ENCODE data around the gene TYW1B. TPM values are rescaled to one million over a fixed set of nuclear protein-coding genes. Genes with fewer than 3 reads are reported as not detected.

The TYW1B gene
- total and polyA plus RNA-seq, 4 donors = 1.4 to 4.8 (median 3.7) TPM

DNA sequence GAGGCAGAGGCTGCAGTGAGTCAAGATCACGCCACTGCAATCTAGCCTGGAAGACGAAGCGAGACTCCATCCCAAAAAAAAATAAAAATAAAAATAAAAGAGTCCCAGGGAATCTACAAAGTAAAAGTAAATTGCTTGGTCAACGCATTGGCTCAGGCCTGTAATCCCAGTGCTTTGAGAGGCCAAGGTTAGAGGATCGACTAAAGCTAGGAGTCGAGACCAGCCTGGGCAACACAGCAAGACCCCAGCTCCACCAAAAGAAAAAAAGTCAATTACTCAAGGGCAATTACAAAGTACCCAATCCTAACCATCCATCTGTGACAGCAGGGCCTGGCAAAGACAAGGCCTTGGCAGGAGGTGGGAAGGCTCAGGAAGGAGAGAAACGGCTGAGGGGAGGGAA is 288.3 kb downstream of the TYW1B start:
- H3K4me3 ChIP-seq (ENCODE audit: low read depth in 1 of 3, low read length in 3 of 3) = no peak overlapping the region
- WGBS = 90% methylated on average over 7 of the region's 7 CpGs
- DNase-seq (ENCODE audit: low spot score) = no peak
- no peak overlapping the region for H3K9ac ChIP-seq (ENCODE audit: low read depth in 1 of 2, low read length in 2 of 2)
- no peak overlapping the region for H3K27ac ChIP-seq (ENCODE audit: low read depth in 1 of 2, low read length in 2 of 2)
- H3K9me3 ChIP-seq (ENCODE audit: control insufficient read depth in 4 of 4, low read length in 3 of 4) = no peaks in the 10 kb centered on the region
- TF ChIP-seq, protein P1, sequence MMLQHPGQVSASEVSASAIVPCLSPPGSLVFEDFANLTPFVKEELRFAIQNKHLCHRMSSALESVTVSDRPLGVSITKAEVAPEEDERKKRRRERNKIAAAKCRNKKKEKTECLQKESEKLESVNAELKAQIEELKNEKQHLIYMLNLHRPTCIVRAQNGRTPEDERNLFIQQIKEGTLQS (IDR thresholded peaks at IDR 0.05) = no peak
- TF ChIP-seq JUND (IDR thresholded peaks at IDR 0.05) (no peak), GABPA (IDR thresholded peaks at IDR 0.05 in 1 of 2, conservative IDR thresholded peaks at IDR 0.05 in 1 of 2) (no peak), FOXA1 (IDR thresholded peaks at IDR 0.05) (no peak), RXRA (IDR thresholded peaks at IDR 0.05) (no peak), EGR1 (IDR thresholded peaks at IDR 0.05; ENCODE audit: low read depth in 2 of 2) (no peak), FOXA2 (IDR thresholded peaks at IDR 0.05) (no peak)
- TF ChIP-seq, protein P2, sequence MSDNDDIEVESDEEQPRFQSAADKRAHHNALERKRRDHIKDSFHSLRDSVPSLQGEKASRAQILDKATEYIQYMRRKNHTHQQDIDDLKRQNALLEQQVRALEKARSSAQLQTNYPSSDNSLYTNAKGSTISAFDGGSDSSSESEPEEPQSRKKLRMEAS (IDR thresholded peaks at IDR 0.05) = no peak
- TF ChIP-seq, protein P3, sequence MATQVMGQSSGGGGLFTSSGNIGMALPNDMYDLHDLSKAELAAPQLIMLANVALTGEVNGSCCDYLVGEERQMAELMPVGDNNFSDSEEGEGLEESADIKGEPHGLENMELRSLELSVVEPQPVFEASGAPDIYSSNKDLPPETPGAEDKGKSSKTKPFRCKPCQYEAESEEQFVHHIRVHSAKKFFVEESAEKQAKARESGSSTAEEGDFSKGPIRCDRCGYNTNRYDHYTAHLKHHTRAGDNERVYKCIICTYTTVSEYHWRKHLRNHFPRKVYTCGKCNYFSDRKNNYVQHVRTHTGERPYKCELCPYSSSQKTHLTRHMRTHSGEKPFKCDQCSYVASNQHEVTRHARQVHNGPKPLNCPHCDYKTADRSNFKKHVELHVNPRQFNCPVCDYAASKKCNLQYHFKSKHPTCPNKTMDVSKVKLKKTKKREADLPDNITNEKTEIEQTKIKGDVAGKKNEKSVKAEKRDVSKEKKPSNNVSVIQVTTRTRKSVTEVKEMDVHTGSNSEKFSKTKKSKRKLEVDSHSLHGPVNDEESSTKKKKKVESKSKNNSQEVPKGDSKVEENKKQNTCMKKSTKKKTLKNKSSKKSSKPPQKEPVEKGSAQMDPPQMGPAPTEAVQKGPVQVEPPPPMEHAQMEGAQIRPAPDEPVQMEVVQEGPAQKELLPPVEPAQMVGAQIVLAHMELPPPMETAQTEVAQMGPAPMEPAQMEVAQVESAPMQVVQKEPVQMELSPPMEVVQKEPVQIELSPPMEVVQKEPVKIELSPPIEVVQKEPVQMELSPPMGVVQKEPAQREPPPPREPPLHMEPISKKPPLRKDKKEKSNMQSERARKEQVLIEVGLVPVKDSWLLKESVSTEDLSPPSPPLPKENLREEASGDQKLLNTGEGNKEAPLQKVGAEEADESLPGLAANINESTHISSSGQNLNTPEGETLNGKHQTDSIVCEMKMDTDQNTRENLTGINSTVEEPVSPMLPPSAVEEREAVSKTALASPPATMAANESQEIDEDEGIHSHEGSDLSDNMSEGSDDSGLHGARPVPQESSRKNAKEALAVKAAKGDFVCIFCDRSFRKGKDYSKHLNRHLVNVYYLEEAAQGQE (IDR thresholded peaks at IDR 0.05) = no peak
- TF ChIP-seq, protein P4, sequence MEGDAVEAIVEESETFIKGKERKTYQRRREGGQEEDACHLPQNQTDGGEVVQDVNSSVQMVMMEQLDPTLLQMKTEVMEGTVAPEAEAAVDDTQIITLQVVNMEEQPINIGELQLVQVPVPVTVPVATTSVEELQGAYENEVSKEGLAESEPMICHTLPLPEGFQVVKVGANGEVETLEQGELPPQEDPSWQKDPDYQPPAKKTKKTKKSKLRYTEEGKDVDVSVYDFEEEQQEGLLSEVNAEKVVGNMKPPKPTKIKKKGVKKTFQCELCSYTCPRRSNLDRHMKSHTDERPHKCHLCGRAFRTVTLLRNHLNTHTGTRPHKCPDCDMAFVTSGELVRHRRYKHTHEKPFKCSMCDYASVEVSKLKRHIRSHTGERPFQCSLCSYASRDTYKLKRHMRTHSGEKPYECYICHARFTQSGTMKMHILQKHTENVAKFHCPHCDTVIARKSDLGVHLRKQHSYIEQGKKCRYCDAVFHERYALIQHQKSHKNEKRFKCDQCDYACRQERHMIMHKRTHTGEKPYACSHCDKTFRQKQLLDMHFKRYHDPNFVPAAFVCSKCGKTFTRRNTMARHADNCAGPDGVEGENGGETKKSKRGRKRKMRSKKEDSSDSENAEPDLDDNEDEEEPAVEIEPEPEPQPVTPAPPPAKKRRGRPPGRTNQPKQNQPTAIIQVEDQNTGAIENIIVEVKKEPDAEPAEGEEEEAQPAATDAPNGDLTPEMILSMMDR (IDR thresholded peaks at IDR 0.05; ENCODE audit: low read depth, low read length, missing input control) = no peak
- H3K4me1 ChIP-seq (ENCODE audit: control insufficient read depth in 4 of 4, insufficient read depth in 4 of 4, low read length in 3 of 4) = no peaks in the 10 kb centered on the region
- H3K36me3 ChIP-seq (ENCODE audit: control insufficient read depth in 4 of 4, insufficient read depth in 3 of 4, low read depth in 1 of 4, low read length in 3 of 4) = no peaks in the 10 kb centered on the region
- H3K27me3 ChIP-seq (ENCODE audit: control insufficient read depth in 4 of 4, insufficient read depth in 4 of 4, low read length in 3 of 4) = no peaks in the 10 kb centered on the region

DNA sequence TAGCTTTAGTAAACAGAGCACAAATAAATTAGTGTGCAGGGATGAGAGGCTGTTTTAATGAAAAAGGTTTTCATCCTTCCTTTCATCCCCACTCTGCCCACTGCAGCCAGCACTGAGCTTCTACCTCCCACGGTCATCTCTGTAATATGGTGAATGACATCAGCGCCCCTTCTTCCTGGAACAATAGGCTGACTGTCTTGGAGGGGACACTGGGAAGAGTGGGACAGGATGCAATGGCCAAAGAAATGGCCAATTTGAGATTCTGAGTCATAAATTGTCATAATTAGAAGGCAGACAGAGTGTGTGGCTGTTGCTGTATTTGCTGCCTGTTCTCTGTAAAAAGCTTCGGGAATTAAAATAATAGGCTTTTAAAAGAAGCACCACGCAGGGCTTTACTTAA is 289.1 kb downstream of the TYW1B start:
- Histone ChIP-seq H3K27me3 (ENCODE audit: control insufficient read depth in 4 of 4, insufficient read depth in 4 of 4, low read length in 3 of 4) (no peaks in the 10 kb centered on the region), H3K36me3 (ENCODE audit: control insufficient read depth in 4 of 4, insufficient read depth in 3 of 4, low read depth in 1 of 4, low read length in 3 of 4) (no peaks in the 10 kb centered on the region), H3K4me1 (ENCODE audit: control insufficient read depth in 4 of 4, insufficient read depth in 4 of 4, low read length in 3 of 4) (no peaks in the 10 kb centered on the region), H3K9ac (ENCODE audit: low read depth in 1 of 2, low read length in 2 of 2) (no peak overlapping the region), H3K9me3 (ENCODE audit: control insufficient read depth in 4 of 4, low read length in 3 of 4) (no peaks in the 10 kb centered on the region), H3K4me3 (ENCODE audit: low read depth in 1 of 3, low read length in 3 of 3) (no peak overlapping the region), H3K27ac (ENCODE audit: low read depth in 1 of 2, low read length in 2 of 2) (no peak overlapping the region)
- DNase-seq (ENCODE audit: low spot score) = no peak
- TF ChIP-seq FOXA2 (IDR thresholded peaks at IDR 0.05) = no peak
- TF ChIP-seq FOXA1 (IDR thresholded peaks at IDR 0.05) = no peak
- no peak for TF ChIP-seq HNF4G (IDR thresholded peaks at IDR 0.05)
- no peak for TF ChIP-seq JUND (IDR thresholded peaks at IDR 0.05)
- WGBS = 90% methylated on average over 4 of the region's 4 CpGs

DNA sequence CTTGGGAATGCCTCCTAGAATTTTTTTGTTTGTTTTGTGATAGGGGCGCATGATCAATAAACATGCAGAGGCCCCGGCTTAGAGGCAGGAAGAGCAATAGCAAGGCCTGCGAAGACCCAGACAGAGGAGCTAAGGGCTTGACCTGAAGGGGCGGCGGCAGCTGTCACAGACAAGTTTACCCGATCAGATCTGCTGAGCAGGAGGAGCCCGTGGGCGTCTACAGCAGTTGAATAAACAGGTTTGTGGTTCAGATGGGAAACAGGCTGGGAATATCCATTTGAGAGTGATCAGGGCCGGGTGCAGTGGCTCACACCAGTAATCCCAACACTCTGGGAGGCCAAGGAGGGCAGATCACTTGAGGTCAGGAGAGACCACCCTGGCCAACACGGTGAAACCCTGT is 289.9 kb downstream of the TYW1B start:
- WGBS = 75% methylated on average over 10 of the region's 10 CpGs
- no peaks in the 10 kb centered on the region for H3K27me3 ChIP-seq (ENCODE audit: control insufficient read depth in 4 of 4, insufficient read depth in 4 of 4, low read length in 3 of 4)
- no peak for DNase-seq (ENCODE audit: low spot score)
- no peaks in the 10 kb centered on the region for H3K4me1 ChIP-seq (ENCODE audit: control insufficient read depth in 4 of 4, insufficient read depth in 4 of 4, low read length in 3 of 4)
- no peaks in the 10 kb centered on the region for H3K36me3 ChIP-seq (ENCODE audit: control insufficient read depth in 4 of 4, insufficient read depth in 3 of 4, low read depth in 1 of 4, low read length in 3 of 4)
- H3K9ac ChIP-seq (ENCODE audit: low read depth in 1 of 2, low read length in 2 of 2) = no peak overlapping the region
- H3K9me3 ChIP-seq (ENCODE audit: control insufficient read depth in 4 of 4, low read length in 3 of 4) = no peaks in the 10 kb centered on the region
- H3K4me3 ChIP-seq (ENCODE audit: low read depth in 1 of 3, low read length in 3 of 3) = no peak overlapping the region
- no peak overlapping the region for H3K27ac ChIP-seq (ENCODE audit: low read depth in 1 of 2, low read length in 2 of 2)
- TF ChIP-seq, protein P1 (IDR thresholded peaks at IDR 0.05) = no peak
- TF ChIP-seq, protein P3 (IDR thresholded peaks at IDR 0.05) = no peak
- TF ChIP-seq HNF4A (conservative IDR thresholded peaks at IDR 0.05) (no peak), RAD21 (IDR thresholded peaks at IDR 0.05) (no peak), RXRA (IDR thresholded peaks at IDR 0.05) (no peak), HNF4G (IDR thresholded peaks at IDR 0.05) (no peak), GABPA (IDR thresholded peaks at IDR 0.05 in 1 of 2, conservative IDR thresholded peaks at IDR 0.05 in 1 of 2) (no peak), JUND (IDR thresholded peaks at IDR 0.05) (no peak)
- TF ChIP-seq, protein P5, sequence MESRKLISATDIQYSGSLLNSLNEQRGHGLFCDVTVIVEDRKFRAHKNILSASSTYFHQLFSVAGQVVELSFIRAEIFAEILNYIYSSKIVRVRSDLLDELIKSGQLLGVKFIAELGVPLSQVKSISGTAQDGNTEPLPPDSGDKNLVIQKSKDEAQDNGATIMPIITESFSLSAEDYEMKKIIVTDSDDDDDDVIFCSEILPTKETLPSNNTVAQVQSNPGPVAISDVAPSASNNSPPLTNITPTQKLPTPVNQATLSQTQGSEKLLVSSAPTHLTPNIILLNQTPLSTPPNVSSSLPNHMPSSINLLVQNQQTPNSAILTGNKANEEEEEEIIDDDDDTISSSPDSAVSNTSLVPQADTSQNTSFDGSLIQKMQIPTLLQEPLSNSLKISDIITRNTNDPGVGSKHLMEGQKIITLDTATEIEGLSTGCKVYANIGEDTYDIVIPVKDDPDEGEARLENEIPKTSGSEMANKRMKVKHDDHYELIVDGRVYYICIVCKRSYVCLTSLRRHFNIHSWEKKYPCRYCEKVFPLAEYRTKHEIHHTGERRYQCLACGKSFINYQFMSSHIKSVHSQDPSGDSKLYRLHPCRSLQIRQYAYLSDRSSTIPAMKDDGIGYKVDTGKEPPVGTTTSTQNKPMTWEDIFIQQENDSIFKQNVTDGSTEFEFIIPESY (IDR thresholded peaks at IDR 0.05) = no peak
- TF ChIP-seq, protein P2 (IDR thresholded peaks at IDR 0.05) = no peak
